NCI-H2171 (cell line): ENCODE measurements around the gene CFAP68.
"Not testable (repeated sequence)": the region's sequence is repeated elsewhere in the genome, so short reads cannot be mapped to it uniquely, and the experiment has no call there.

Experiments used
- DNase-seq: peaks from one replicate; lab custom pipeline; 2025; lab: John Stamatoyannopoulos, UW

CFAP68 gene

DNA sequence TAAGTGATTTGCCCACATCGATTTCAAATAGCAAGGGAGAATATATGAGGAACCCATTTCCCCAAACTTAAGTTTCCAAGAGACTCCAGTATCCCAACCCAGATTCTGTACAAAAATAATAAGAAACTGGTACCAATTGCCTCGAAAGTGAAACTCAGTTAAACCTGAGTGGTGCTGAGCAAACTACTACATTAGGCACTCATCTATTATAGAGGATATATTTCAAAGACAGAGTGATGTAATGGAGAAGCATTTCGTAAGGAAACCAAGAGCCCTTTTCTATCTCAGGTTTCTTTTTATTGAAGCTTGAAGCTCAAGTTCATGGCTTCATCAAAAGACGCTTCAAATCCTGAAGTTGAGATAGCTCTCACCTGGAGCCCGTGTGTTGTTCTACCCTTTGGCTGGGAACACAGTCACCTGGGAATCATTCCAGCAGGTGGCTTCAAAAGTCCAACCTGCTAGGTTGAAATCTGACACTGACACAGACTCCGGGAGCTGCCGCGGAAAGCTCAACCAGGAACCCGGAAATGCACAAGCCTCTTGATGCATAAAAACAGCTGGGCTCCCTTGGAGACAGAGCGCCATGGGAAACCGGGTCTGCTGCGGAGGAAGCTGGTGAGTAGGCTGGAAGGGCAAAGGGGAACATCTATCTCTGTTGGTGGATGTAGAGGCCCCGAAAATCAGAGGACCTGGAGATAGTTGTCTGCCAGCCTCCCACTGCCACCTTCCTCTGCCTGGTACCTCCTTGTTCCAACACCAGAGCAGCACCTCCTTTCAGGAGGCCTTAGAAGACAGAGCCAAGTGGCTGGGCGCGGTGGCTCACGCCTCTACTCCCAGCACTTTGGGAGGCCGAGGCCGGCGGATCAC lies 39.3 kb downstream of the CFAP68 start, which contains the start of gene C11orf52:
TSS of gene C11orf52 (plus strand) at position 524 of the 867 bp plus-strand sequence. CDS start at position 584, 60 bp downstream.
- peak; percentile 96 for DNase-seq

GRCh38 chr11:111920908-111921307 lies 41.6 kb downstream of the CFAP68 start:
- DNase-seq = no peak

- no peak for DNase-seq
Observed at GRCh38 chr11:111921541-111922230, 42.3 kb downstream of the CFAP68 start.

GRCh38 chr11:111922803-111923202 lies 43.5 kb downstream of the CFAP68 start:
- DNase-seq = no peak

DNA sequence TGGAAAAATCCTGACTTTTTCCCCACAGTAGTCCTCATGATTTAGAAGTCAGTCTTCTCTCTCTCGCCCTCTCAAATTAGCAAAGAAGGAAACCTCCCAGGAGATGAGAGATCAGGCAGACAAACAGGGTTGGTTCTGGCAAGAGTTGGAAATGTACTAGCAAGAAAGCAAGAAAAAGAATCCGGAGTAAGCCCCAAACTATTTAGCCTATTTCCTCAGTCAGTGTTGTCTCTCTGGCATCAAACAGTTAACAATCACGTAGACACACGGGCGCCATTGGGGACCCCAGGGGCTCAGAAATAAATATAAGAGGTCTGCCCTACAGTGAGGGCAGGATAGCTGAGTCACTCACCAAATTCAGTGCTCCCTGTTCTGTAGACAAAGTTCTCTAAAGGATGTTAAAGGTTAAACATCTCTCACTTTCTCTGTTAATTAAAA lies 44.0 kb downstream of the CFAP68 start:
- no peak for DNase-seq

GRCh38 chr11:111923951-111924350 lies 44.6 kb downstream of the CFAP68 start:
- DNase-seq = no peak

GRCh38 chr11:111925953-111926352 lies 46.6 kb downstream of the CFAP68 start:
- DNase-seq = no peak

- DNase-seq = peak; percentile 99
Observed at GRCh38 chr11:111926505-111927391, 47.4 kb downstream of the CFAP68 start.

- DNase-seq = no peak
Observed at GRCh38 chr11:111930472-111930871, 51.1 kb downstream of the CFAP68 start.

DNA sequence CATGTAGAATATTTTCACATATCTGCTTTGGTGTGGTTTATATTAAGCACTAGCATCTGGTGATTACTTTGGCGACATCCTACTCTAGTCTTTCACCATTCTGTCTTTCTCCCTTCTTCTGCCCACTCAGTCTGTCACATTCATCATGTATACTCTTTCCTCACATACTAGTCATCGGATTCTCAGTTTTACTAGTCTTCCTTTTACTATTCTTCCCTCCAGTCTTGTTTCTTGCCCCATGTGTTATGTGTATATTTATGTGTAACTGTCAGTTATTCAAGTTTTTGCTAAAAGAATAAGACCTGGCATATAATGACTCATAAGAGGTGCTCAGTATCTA lies 53.2 kb downstream of the CFAP68 start:
- no peak for DNase-seq

DNA sequence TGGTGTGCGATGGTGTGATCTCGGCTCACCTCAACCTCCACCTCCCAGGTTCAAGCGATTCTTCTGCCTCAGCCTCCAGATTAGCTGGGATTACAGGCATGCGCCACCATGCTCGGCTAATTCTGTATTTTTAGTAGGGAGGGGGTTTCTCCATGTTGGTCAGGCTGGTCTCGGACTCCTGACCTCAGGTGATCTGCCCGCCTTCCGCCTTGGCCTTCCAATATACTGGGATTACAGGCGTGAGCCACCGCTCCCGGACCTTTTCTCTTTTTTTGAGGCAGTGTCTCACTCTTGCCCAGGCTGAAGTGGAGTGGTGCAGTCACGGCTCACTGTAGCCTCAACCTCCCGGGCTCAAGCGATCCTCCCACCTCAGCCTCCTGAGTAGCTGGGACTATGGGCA lies 53.8 kb downstream of the CFAP68 start:
- not testable (repeated sequence) for DNase-seq

DNA sequence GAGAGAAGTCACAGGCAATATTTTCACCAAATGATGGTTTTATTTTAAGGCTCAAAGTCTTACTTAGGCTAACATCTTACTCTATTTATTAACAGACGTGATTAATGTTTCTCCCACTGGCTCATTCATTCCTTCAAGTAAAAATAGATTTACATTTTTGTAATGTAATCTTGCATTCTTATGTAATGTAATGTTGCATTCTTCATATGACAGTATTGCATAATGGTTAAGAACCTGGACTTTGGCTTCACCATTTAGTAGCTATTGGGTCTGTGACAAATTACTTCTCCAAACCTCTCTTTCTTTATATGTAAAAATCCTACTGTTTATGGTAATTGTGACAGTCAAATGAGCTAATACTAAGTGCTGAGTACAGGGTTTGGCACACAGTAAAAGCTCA lies 54.5 kb downstream of the CFAP68 start:
- no peak for DNase-seq

DNA sequence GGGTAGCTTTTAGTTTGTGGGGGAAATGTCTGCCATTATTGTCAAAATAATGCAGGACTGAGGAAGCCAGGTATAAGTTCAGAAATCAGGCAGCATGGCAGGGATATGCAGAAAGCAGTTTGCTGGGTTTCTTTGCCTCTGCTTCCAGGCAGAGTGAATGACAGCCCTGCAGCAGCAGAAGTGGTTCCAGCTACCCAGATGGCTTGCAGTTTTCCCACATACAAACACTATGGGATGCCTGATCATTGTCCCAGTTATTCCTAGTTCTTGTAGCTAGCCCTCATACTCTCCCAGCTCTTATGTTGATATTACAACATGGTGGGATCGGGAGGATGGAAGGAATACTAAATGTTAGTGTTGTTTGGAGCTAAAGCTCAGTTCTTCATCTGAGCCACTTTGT lies 55.0 kb downstream of the CFAP68 start:
- DNase-seq = no peak
